H1 (cell line): ENCODE results near the gene DISC1. TPM values are rescaled to one million over a fixed set of nuclear protein-coding genes. Genes with fewer than 3 reads are reported as not detected.

Experiments
- polyA plus RNA-seq, 7 experiments: library from polyadenylated mRNA; depleted of rRNA in 3 of 7; stranded (reverse) in 5 of 7; unstranded in 2 of 7; fragments of >200 nt in 5 of 7; fragments of 200-250 nt in 2 of 7; gene quantifications; 1 replicate in 5 of 7; 2 replicates in 1 of 7; 4 replicates in 1 of 7; pipeline versions ENCODE4 v1.2.1 to v1.2.3, GENCODE V29; 2011 to 2013; ENCODE audit warnings: missing spikeins in 2 of 7, mixed read lengths in 2 of 7
- total RNA-seq: library from RNA; stranded (reverse); fragmentation: NEBNext Ultra II Directional; extraction: Animal tissue kit (Norgen Biotek cat#: 25700); gene quantifications from 2 replicates; pipeline ENCODE4 v1.2.1, GENCODE V29; 2021
- TF ChIP-seq, protein P1 (sequence below): fragments of 300-600 bp; sonication (generic); IDR thresholded peaks from 2 replicates; pipeline ENCODE4 v1.7.1; 2012; ENCODE audit warnings: low read length, moderate library complexity, mild to moderate bottlenecking, inconsistent platforms; ENCODE audit not compliant: insufficient replicate concordance

DISC1 gene
- total and polyA plus RNA-seq, 2 of the 8 experiments (the other 6 are each of a cell fraction or from before 2014, with no cell fraction given): 1.1 to 3.5 TPM

DNA sequence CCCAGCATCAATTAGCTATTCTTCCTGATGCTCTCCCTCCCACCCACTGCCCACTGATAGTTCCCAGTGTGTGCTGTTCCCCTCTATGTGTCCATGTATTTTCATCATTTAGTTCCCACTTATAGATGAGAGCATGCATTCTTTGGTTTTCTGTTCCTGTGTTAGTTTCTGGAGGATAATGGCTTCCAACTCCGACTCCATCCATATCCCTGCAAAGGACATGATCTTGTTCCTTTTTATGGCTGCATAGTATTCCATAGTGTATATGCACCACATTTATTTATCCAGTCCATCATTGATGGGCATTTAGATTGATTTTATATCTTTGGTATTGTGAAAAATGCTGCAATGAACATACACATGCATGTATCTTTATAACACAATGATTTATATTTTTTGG is 30.2 kb downstream of the DISC1 start (continued):
- TF ChIP-seq, protein P1, sequence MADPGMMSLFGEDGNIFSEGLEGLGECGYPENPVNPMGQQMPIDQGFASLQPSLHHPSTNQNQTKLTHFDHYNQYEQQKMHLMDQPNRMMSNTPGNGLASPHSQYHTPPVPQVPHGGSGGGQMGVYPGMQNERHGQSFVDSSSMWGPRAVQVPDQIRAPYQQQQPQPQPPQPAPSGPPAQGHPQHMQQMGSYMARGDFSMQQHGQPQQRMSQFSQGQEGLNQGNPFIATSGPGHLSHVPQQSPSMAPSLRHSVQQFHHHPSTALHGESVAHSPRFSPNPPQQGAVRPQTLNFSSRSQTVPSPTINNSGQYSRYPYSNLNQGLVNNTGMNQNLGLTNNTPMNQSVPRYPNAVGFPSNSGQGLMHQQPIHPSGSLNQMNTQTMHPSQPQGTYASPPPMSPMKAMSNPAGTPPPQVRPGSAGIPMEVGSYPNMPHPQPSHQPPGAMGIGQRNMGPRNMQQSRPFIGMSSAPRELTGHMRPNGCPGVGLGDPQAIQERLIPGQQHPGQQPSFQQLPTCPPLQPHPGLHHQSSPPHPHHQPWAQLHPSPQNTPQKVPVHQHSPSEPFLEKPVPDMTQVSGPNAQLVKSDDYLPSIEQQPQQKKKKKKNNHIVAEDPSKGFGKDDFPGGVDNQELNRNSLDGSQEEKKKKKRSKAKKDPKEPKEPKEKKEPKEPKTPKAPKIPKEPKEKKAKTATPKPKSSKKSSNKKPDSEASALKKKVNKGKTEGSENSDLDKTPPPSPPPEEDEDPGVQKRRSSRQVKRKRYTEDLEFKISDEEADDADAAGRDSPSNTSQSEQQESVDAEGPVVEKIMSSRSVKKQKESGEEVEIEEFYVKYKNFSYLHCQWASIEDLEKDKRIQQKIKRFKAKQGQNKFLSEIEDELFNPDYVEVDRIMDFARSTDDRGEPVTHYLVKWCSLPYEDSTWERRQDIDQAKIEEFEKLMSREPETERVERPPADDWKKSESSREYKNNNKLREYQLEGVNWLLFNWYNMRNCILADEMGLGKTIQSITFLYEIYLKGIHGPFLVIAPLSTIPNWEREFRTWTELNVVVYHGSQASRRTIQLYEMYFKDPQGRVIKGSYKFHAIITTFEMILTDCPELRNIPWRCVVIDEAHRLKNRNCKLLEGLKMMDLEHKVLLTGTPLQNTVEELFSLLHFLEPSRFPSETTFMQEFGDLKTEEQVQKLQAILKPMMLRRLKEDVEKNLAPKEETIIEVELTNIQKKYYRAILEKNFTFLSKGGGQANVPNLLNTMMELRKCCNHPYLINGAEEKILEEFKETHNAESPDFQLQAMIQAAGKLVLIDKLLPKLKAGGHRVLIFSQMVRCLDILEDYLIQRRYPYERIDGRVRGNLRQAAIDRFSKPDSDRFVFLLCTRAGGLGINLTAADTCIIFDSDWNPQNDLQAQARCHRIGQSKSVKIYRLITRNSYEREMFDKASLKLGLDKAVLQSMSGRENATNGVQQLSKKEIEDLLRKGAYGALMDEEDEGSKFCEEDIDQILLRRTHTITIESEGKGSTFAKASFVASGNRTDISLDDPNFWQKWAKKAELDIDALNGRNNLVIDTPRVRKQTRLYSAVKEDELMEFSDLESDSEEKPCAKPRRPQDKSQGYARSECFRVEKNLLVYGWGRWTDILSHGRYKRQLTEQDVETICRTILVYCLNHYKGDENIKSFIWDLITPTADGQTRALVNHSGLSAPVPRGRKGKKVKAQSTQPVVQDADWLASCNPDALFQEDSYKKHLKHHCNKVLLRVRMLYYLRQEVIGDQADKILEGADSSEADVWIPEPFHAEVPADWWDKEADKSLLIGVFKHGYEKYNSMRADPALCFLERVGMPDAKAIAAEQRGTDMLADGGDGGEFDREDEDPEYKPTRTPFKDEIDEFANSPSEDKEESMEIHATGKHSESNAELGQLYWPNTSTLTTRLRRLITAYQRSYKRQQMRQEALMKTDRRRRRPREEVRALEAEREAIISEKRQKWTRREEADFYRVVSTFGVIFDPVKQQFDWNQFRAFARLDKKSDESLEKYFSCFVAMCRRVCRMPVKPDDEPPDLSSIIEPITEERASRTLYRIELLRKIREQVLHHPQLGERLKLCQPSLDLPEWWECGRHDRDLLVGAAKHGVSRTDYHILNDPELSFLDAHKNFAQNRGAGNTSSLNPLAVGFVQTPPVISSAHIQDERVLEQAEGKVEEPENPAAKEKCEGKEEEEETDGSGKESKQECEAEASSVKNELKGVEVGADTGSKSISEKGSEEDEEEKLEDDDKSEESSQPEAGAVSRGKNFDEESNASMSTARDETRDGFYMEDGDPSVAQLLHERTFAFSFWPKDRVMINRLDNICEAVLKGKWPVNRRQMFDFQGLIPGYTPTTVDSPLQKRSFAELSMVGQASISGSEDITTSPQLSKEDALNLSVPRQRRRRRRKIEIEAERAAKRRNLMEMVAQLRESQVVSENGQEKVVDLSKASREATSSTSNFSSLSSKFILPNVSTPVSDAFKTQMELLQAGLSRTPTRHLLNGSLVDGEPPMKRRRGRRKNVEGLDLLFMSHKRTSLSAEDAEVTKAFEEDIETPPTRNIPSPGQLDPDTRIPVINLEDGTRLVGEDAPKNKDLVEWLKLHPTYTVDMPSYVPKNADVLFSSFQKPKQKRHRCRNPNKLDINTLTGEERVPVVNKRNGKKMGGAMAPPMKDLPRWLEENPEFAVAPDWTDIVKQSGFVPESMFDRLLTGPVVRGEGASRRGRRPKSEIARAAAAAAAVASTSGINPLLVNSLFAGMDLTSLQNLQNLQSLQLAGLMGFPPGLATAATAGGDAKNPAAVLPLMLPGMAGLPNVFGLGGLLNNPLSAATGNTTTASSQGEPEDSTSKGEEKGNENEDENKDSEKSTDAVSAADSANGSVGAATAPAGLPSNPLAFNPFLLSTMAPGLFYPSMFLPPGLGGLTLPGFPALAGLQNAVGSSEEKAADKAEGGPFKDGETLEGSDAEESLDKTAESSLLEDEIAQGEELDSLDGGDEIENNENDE: no peak
- TF ChIP-seq, all 59 proteins: peak for 0
